ENCODE results near the gene SLC24A4.

The SLC24A4 gene, protein sequence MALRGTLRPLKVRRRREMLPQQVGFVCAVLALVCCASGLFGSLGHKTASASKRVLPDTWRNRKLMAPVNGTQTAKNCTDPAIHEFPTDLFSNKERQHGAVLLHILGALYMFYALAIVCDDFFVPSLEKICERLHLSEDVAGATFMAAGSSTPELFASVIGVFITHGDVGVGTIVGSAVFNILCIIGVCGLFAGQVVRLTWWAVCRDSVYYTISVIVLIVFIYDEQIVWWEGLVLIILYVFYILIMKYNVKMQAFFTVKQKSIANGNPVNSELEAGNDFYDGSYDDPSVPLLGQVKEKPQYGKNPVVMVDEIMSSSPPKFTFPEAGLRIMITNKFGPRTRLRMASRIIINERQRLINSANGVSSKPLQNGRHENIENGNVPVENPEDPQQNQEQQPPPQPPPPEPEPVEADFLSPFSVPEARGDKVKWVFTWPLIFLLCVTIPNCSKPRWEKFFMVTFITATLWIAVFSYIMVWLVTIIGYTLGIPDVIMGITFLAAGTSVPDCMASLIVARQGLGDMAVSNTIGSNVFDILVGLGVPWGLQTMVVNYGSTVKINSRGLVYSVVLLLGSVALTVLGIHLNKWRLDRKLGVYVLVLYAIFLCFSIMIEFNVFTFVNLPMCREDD

GRCh38 chr14:92323011-92323915 is at the start of gene SLC24A4:
SLC24A4 (plus strand) TSS chr14:92323165; CDS start chr14:92323831, 666 bp downstream.
- no peak for DNase-seq

DNA sequence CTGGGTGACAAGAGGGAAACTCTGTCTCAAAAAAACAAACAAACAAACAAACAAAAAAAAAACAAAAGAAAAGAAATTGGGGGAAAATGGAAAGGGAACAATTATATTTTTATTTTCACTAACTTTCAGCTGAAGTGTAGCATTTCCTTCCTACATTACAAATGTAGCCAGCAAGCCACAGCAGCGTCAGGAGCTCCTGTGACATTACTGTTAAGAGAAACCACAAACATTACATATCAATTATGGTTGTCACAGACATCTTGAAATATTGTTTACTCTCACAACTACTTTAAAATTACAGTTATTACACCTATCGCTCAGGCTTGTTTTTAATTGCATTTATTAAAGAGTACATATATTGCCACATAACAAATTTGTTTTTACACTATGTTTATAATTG is 49.8 kb upstream of the SLC24A4 start:
- DNase-seq = no peak

GRCh38 chr14:92274055-92274454 is 48.9 kb upstream of the SLC24A4 start:
- DNase-seq = no peak

DNA sequence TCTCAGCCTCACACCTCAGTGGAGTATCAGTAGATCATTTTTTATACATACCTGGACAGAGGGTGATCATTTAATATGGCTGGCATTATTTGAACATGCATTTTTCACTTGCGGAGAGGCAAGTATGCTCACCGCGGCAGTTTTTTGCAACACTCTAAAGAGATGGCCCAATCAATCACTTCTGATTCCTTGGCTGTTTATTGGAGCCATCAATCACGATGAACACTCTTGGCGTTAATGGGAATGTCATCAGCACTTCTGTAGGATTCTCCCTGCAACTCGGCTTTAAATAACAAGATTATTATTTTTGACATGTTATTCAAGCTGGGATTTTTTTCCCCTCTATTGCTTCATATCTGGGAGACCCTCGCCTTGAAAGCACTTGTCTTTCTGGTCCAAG is 46.9 kb upstream of the SLC24A4 start:
- no peak for DNase-seq

GRCh38 chr14:92277031-92277430 is 45.9 kb upstream of the SLC24A4 start:
- DNase-seq = no peak

DNA sequence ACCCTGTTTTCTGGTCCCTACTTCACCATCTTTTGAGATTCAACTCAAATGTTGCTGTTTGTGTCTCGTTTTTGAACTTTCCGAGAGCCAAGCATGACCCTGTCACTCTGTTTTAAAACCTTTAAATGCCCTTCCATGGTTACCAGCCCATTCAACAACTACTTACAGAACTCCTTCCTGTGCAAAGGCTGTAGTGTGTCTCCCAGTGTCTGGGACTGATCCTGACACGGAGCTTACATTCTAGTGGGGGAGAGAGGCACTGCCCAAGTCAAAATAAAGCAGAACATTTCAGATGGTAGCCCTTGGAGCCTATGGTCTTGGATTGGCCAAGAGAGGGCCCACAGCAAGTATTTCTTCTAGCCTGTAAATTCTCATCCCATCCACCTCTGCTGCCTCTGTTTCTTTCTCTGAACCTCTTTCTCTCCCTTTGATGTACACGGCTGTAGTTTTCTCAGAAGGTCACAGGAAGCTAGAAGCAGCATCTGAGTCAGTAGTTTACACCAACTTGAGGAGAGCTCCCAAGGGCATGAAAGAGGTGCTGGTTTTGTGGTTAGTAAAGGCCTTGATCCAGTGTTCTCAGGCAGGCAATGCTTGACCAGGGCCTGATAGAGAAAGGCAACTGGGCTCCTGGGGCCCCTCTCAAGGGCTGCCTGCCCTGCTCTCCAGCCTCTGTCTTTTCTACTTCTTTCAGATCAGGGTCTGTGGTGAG is 42.3 kb upstream of the SLC24A4 start:
- no peak for DNase-seq

- no peak for DNase-seq
These were observed 40.3 kb upstream of the SLC24A4 start for GRCh38 chr14:92282669-92283068.

DNA sequence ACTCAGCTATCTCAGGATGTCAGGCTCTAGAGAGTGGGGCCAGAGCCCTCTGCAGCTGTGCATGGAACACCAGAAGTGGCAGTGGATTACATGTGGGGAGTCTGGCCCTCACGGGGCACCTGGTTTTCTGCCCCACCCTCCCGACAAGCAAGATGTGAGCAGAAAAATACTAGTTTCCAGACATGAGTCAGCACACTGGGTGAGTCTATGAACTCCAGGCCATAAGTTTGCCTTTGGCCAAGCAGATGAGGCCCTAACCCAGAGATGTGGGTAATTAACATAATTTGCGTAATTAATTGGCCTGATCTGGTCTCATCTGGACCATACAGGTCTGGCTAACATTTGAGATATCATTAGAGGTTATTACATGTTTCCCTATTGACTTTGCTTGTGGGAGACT is 37.7 kb upstream of the SLC24A4 start:
- DNase-seq = no peak

GRCh38 chr14:92287987-92288386 is 35.0 kb upstream of the SLC24A4 start:
- no peak for DNase-seq

DNA sequence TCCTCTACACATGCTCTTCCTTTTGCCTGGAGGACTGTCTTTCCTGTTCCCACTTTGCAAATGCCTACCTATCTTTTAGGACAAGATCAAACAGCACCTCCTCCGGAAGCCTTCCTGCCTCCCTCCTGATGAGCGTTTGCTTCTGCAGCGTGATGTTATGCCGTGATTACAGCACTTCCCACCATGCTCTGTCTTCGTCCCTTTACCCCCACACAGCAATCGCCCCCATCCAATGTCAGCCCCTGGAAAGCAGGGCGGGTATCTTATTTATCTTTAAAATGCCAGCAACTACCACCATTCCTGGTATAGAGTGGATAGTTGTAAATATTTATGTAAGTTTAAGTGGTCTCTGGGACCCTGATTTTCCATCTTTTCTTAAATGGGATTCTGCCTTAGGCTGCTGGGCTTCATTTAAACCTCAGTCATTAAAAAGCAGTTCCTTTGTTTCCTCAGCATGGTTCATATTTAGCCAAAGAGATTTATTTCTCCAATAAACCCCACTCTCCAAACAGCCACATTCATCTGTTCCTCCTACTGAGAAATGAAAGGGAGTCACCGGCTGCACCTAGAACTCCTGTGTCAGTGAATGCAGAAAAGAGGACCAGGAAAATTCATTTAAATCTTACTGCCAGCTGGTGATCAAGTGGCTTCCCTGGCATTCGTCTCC is 33.8 kb upstream of the SLC24A4 start:
- no peak for DNase-seq

- no peak for DNase-seq
These were observed 30.3 kb upstream of the SLC24A4 start for GRCh38 chr14:92292673-92293072.

DNA sequence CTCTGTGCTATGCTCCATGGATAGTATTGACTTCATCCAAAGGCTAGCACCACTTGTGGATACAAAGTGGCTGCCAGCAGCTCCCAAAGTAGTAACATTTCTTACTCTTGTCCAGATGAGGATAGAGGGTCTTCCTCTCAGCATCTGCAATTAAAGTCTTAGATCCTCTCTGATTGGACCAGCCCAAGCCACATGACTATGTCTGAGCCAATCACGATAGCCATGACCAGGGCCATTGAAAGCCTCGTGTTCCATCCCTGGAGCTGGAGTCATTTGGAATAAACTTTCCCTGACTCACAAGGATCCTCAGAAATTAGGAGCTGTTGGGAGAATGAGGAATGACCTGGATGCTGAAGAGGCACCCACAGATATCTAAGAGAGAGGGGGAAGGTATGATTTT is 28.5 kb upstream of the SLC24A4 start:
- no peak for DNase-seq

DNA sequence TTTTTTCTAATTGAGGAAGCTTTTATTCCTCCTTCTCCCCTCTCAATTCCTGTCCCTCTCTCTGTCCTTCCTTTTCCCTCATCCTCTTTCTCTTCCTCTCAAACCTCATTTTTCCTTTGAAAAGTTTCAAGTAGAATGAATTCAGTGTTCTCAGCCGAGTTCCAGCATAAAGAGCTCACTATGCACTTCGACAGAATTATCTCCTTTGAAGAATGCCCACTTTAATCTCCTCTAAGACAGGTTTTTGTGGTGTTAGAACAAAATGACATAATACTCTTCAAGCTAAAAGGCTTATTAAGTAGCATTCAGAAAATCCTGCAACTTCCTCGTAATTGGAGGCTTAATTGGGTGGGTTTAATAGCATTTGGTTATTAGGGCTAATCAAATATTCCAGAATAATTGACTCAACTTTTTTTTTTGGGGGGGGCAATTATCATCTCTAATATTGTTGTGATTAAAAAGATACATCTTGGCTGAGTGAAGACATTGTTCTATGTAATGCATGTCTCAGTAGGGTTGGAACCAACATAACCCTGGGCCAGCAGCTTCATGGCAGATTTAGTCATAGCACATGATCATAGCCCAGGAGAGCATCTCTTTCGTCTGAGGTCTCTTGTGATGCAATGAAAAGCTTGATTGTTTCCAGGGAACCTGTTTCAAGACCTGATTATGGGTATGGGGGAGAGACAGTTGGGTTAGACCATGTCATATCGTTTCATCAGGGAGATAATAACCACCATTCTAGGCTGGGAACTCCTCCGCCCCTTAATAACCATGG is 25.0 kb upstream of the SLC24A4 start:
- DNase-seq = no peak

DNA sequence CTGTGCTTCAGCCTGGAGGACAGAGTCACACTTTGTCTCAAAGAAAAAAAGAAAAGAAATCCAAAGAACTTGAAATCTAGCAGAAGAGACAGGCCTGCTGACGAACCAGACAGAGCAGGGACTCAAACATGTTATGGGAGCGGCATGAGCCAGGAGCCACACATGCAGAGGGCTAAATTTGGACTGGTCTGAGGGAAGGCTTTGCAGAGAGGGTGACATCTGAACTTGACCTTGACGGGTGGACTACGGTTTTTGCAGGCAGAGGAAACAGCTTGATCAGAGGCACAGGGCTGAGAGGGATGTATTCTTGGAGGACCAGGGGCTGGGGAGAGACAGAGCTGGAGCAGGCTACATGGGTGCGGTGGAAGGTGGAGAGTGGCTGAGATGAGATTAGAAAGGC is 20.5 kb upstream of the SLC24A4 start:
- DNase-seq = no peak

- DNase-seq = no peak
These were observed 14.2 kb upstream of the SLC24A4 start for GRCh38 chr14:92308716-92309115.

- no peak for DNase-seq
These were observed 12.9 kb upstream of the SLC24A4 start for GRCh38 chr14:92309968-92310530.

GRCh38 chr14:92310776-92311375 is 12.1 kb upstream of the SLC24A4 start:
- no peak for DNase-seq

- DNase-seq = no peak
These were observed 8.8 kb upstream of the SLC24A4 start for GRCh38 chr14:92314182-92314581.

GRCh38 chr14:92315050-92315805 is 7.7 kb upstream of the SLC24A4 start:
- DNase-seq = no peak

- no peak for DNase-seq
These were observed 6.8 kb upstream of the SLC24A4 start for GRCh38 chr14:92316176-92316575.
